ENCODE results near the gene FKBP3.

Gene FKBP3

DNA sequence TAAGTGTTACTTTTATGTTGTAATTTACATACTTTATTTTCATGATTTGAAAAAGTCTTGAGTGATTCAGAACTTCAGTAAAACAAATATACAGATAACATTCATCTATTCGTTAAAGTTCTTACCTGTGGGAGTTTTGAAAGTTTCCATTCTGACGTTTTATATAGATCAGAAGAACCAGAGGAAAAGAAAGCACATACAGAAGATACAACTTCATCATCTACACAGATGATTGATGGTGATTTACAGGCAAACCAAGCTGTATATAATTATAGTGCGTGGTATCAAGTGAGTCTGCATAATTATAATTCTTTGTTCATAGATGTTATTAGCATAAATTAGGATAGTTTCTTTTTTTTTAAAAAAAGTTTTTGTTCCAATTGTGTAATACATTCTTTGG lies 20.0 kb downstream of the FKBP3 start:
- TF ChIP-seq, protein P1, sequence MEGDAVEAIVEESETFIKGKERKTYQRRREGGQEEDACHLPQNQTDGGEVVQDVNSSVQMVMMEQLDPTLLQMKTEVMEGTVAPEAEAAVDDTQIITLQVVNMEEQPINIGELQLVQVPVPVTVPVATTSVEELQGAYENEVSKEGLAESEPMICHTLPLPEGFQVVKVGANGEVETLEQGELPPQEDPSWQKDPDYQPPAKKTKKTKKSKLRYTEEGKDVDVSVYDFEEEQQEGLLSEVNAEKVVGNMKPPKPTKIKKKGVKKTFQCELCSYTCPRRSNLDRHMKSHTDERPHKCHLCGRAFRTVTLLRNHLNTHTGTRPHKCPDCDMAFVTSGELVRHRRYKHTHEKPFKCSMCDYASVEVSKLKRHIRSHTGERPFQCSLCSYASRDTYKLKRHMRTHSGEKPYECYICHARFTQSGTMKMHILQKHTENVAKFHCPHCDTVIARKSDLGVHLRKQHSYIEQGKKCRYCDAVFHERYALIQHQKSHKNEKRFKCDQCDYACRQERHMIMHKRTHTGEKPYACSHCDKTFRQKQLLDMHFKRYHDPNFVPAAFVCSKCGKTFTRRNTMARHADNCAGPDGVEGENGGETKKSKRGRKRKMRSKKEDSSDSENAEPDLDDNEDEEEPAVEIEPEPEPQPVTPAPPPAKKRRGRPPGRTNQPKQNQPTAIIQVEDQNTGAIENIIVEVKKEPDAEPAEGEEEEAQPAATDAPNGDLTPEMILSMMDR (IDR thresholded peaks at IDR 0.05; ENCODE audit: low read depth, low read length), result no peak
- no peak overlapping the region for H3K4me3 ChIP-seq (ENCODE audit: low read depth, low read length)

DNA sequence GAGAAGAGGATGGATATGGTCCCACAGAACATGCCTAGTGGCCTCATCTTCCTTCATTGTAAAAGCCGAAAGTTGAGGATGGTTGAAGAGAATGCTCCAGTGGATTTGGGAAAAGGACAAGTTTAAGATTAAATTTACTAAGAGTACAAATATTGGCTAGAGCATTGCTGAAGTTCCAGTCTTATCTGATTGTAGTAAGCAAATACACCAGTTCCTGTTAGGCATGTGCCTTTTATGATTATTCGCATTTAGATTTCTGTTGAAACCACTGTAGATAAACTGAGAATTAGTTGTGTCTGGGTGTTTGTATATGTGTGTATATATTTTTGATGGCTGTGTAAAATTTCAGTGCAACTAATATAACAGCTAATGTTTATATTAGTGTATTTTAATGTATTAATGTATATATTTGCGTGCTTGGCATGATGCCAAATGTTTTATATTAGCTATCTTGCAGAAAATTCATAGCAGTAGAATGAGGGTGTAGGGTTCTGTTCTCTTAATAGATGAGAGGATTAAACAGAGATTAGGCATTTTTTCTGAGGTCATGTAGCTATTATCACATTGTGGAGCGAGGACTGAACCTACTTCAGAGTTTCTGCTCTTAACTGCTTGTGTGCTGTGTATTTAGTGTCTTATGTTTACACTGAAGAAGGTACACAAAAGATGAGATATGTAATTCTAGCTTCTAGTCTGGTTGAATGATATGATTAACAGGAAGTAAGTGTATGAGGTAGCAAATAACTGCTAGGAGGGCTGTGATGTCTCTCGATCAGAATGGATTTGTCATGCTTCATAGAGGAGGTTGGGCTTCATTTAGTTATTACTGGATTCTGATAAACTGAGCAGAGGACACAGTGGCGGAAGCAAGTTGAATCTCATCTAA lies 21.1 kb downstream of the FKBP3 start:
- no peak overlapping the region for H3K4me3 ChIP-seq (ENCODE audit: low read depth, low read length)
- TF ChIP-seq, protein P1 (IDR thresholded peaks at IDR 0.05; ENCODE audit: low read depth, low read length), result no peak

DNA sequence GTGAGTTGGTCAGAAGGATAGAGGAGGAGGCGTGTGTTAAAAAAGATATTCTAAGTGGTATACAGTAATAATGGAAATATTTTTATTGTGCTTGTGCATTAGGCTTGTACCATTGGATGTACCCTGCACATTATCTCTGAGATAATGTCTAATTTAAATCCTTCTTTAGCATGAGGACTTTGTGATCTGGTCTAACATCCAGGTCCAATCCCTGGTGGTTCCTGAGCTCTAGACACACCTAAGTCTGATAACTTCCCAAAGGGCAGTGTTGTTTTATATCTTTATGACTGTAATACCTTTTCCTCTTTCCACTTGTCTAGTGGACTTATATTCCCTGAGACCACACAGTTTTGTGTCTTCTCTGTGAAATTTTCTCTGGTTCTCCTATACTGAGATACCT lies 29.7 kb downstream of the FKBP3 start:
- H3K4me3 ChIP-seq (ENCODE audit: low read depth, low read length), result no peak overlapping the region
- TF ChIP-seq, protein P1 (IDR thresholded peaks at IDR 0.05; ENCODE audit: low read depth, low read length), result no peak

DNA sequence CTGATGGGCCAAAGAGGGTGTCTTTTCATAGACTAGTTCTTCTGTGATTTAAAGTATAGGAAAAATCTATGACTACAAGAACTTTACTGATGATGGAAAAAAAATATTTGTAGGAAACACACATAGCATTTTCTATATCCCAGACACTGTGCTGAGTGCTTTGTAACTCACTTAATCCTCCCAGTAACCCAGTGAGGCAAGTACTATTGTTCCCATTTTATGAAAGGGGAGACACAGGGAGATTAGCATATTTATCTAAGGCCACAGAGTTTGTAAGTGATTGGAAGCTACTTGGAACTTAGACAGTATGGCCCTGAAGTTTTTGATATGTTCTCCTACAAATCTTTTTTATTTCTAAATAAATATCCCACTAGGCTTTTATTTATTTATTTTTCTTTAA lies 30.5 kb downstream of the FKBP3 start:
- TF ChIP-seq, protein P1 (IDR thresholded peaks at IDR 0.05; ENCODE audit: low read depth, low read length), result no peak
- no peak overlapping the region for H3K4me3 ChIP-seq (ENCODE audit: low read depth, low read length)

GRCh38 chr14:45096218-45096617 lies 38.1 kb downstream of the FKBP3 start:
- TF ChIP-seq, protein P1 (IDR thresholded peaks at IDR 0.05; ENCODE audit: low read depth, low read length), result no peak
- no peak overlapping the region for H3K4me3 ChIP-seq (ENCODE audit: low read depth, low read length)

DNA sequence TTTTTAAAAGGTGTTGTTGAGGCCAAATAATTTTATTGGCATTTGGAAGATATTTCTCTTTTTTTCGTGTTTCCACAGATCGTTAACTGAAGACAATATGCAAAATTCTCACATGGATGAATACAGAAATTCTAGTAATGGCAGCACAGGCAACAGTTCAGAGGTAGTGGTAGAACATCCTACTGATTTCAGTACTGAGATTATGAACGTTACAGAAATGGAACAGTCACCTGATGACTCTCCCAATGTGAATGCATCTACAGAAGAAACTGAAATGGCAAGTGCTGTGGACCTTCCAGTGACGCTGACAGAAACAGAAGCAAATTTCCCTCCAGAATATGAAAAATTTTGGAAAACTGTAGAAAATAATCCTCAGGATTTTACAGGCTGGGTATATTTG lies 39.1 kb downstream of the FKBP3 start:
- no peak overlapping the region for H3K4me3 ChIP-seq (ENCODE audit: low read depth, low read length)
- TF ChIP-seq, protein P1 (IDR thresholded peaks at IDR 0.05; ENCODE audit: low read depth, low read length), result no peak

GRCh38 chr14:45094275-45094674 lies 40.0 kb downstream of the FKBP3 start:
- TF ChIP-seq, protein P1 (IDR thresholded peaks at IDR 0.05; ENCODE audit: low read depth, low read length), result no peak
- H3K4me3 ChIP-seq (ENCODE audit: low read depth, low read length), result no peak overlapping the region
